GM21576 (cell line): ENCODE measurements around the gene MAST4.

Source experiments
- ATAC-seq: cut with Tn5 transposase; IDR thresholded peaks from one replicate; pipeline ENCODE4 v1.9.1; 2021; ENCODE audit warnings: mild to moderate bottlenecking, moderate library complexity; ENCODE audit not compliant: unreplicated experiment

The MAST4 gene

GRCh38 chr5:66867618-66868322, 271.6 kb downstream of the MAST4 start:
- no peak for ATAC-seq

GRCh38 chr5:66869347-66869746, 273.2 kb downstream of the MAST4 start:
- no peak for ATAC-seq

- no peak for ATAC-seq
Measured at GRCh38 chr5:66870708-66871107, 274.5 kb downstream of the MAST4 start.

GRCh38 chr5:66871651-66872050, 275.5 kb downstream of the MAST4 start:
- ATAC-seq, result no peak

- ATAC-seq, result no peak
Measured at GRCh38 chr5:66872736-66873331, 276.6 kb downstream of the MAST4 start.

DNA sequence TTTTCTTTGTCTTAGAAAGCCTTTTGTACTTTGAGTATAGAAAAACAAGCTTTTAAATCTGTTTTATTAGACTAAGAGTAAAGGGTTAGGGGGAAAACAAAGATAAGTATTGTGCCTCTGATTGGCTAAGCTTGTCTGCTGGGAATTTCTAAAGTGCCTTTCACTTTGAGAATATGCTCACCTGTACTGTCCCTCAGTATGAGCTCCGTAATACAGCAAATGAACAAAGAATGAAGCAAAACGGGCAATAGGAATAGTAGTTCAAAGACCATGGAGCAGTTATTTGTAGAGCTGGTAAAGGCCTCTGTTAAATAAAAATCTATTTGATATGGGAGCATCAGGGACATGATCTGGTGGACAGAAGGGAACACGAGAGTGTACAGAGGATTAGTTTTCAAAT, 277.8 kb downstream of the MAST4 start:
- no peak for ATAC-seq

DNA sequence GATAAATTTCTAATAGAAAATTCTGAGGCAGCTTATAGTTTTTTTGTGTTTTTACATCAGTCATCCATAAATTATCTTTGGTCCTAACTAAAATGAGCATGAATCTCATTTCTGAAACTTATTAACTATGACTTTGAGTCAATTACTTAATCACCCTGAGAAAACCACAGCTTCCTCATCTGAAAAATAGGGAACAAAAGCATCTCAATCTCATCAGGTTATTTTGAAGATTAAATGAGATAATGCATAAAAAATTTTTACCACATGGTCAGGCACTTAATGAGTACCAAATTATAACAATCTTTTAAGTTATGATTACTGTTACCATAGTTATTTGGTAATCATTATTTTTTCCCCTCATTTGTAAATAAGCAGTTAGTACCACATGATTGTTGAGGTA, 279.1 kb downstream of the MAST4 start:
- ATAC-seq, result no peak

DNA sequence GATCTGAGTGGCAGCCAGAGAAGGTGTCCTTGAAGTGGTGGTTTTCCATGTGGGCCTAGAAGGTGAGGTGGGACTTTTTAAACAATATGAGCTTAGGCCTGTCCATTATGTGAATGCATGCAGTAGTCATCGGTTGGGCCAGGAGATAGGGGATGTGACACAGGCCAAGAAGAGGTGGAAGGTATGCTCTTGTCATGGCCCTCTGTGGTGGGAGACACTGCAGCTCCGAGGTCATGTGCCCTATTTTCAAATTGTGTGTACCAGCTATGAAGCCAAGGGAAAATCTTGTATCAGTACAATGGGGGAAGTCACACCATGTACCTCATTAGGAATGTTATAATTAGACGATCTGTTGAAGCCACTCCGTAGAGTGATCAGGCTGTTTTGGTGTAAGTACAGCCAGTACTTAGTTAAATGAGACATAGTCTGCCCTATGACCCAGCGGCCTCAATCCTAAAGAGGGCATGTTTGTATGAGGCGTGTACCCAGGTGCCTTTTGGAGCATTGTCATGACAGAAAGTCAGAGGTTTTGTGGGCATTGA, 280.1 kb downstream of the MAST4 start:
- ATAC-seq, result no peak

GRCh38 chr5:66877843-66878242, 281.6 kb downstream of the MAST4 start:
- ATAC-seq, result no peak

DNA sequence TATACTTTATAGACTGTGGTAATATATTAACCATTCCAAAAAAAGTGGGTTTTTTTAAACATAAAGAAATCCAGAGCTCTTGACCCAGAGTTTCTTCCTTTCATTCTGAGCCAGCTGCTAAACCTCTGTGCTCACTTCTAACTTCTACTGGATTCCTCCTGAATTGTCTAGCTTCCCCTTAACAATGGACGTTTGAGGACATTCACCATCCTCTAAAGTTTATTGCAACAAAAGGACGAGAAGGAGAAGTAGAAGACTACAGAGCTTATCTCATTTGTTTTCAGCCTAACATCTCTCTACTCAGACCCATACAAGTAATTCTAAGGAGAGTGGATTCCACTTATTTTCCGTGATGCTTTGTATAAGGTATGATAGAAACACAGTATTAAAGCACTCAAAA, 284.2 kb downstream of the MAST4 start:
- ATAC-seq, result no peak

DNA sequence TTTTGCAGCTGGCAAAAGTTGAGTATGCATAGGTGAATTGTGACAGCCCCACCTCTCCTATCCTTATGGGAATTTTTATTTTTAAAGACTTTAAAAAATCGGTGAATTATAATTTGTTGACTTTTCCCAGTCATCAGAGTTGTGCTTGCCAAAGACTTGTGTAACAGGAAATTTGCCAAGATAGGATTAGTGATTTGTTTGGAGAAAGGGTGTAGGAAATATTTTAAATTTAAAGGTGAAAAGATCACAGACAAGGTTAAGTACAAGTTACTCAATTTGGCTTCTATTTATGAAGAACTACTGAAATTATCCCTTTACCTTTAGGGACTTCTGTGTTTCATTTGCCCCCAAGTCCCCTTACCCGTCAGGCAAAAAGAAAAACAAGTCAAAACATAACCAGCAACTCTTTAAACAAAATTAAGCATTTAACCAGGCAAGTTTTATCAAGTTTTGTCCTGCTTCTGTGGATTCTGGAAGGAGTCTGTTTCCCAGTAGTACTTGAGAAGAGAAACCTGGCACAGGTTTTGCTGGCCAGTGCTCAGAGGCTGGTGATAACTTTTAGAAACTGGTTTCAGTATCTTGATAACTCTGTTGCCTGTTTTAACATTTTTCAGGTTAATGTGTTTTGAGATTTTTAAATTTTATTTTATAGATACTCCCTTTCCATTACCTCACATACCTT, 285.4 kb downstream of the MAST4 start:
- no peak for ATAC-seq

DNA sequence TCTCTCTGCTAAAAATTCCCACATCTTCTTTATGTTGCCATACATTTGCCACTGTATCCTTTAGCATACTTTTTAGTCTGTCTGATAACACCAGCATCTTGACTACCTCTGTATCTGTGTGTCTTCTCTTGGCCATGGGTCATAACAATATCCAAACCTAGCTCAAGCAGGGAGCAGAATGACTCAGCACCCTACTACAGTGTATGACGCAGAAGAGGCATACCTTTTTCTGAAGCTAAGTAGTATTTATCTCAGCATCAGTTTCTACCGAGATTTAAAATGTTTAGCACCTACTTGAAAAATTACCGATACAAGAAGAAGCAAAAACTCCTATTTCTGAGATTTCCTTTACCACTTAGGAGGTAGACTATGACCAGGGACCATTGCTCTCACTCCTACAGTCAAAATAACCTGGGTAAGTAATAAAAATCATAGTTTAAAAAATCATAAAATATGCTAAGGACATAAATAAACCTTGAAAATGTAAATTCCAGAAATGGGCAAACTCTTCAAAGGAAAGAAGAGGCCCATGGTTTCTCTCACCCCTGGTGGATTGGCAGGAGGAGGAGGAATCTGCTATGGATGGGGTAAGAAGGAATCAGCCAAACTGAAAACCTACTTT, 286.5 kb downstream of the MAST4 start:
- no peak for ATAC-seq

GRCh38 chr5:66884564-66885243, 288.5 kb downstream of the MAST4 start:
- no peak for ATAC-seq

DNA sequence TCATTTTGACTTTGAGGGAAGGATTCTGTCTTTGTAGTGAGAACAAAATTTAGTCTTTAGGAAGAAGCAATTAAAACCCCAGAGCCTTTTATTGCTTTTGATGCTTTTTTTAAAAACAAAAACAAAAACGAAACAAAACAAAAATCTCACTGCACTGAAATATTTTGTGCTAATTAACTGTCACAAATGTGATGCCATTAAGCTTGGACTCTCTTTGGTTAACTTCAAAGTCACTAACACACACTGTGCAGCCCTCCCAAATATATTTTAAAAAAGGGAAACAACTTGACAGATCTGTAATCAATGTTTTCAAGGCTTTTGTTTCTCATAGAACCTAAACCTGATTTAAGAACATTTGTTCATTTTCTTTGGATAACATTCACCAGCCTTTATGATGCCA, 290.7 kb downstream of the MAST4 start:
- ATAC-seq, result no peak

- ATAC-seq, result no peak
Measured at GRCh38 chr5:66888613-66889012, 292.4 kb downstream of the MAST4 start.

GRCh38 chr5:66889056-66889455, 292.9 kb downstream of the MAST4 start:
- no peak for ATAC-seq

DNA sequence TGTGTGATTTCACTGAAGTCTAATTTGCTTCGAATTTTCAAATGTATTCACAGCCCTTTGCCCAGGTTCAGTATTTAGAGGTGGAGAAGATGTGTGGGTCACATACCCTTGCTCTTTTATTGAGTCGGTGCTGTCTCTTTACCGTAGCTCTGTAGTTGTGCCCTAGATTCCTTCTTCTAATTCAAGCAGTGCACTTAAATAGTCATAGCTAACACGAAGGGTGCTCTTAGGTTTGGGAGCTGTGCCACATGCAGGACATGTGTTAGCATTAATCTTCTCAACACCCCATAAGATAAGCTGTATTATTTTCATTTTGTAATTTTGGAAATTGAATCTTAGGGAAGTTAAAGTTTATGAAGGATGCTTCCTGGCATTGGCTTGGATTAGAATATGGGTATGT, 293.3 kb downstream of the MAST4 start:
- ATAC-seq, result no peak

DNA sequence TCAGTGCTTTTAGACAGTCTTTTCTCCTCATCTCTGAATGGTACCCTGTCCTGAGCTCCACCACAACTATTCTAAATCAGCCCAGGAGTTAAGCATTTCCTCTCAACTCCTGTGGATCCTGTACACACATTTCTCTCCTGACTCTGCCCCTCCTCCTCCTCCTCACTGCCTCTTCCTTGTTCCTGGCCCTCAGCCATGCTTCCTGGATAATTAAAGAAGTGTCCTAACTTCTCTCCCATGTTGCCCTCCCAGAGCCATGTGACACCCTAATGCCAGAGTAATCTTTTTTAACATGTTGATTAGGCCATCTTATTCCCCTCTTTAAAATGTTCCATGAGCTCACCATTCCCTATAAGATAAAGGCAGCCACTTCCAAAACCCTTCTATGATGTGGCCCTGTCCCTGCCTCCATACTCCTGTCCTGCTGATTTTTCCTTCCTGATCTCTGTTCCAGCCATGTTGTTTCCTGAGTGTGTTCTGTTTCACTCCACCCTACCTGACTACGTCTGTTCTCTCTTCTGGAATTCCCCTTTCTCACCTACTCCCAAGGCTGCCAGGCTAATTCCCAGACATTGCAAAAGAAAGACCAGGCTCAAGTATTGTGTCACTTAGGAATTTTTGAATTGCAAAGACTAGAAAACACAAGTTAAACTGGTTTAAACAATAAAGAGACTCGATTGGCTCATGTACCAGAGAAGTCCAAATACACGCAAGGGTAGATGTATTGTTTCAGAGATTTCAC, 295.2 kb downstream of the MAST4 start:
- ATAC-seq, result no peak

- ATAC-seq, result no peak
Measured at GRCh38 chr5:66892716-66893115, 296.5 kb downstream of the MAST4 start.

DNA sequence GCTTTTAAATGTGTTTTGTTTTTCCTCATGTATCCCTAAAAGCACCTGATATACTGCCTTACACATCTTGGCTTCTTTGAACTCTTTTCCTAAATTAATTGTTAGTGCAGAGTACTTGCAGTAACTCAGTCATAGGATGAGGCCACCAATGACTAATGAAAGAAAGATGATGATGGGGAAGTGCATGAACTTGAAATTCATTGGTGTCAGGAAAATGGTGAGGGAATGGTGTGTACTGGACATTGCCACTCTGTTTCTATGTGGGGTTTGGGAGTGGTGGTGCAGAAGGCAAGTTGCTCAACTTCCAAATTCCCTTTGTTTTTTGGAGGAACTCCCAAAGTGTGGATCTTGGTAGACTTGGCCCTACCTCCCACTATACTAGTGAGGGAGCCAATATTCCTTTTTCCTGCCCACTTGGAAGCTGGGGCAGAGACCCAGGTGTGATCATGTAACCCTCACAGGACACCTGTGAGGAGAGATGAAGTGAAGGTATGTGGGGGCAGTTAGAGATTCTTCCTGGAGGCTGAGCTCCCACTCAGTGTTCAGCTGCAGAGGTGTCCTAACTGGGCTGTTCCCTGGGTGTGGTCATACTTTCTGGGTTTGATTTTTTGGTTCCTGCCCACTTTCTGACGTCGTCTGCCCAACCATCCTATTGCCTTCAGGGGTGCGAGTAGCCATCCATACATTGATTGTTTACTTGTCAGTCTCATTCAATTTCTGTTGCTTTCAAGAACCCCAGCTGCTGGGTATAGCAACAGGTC, 298.5 kb downstream of the MAST4 start:
- ATAC-seq, result no peak
